Posterior vena cava (tissue), 2 donors: Measurements from ENCODE around the gene PCCA. TPM values are rescaled to one million over a fixed set of nuclear protein-coding genes. Genes with fewer than 3 reads are reported as not detected.
"Not testable (repeated sequence)": the region's sequence is repeated elsewhere in the genome, so short reads cannot be mapped to it uniquely, and the experiment has no call there.

Experiments
- DNase-seq: peaks from one replicate; pipeline ENCODE4 v3.0.0-alpha.2; 2020; ENCODE audit warnings: low spot score
- intact Hi-C, 2 donors: fragments of 100-400 bp; cut with DNase I; formaldehyde crosslinking; loops; one replicate each; pipeline versions ENCODE4 v1.14.1 to v1.14.2; 2022 to 2023
- total RNA-seq, 2 donors: library from RNA; stranded (reverse); fragmentation: NEBNext Ultra II Directional; extraction: Animal tissue kit (Norgen Biotek cat#: 25700); gene quantifications; one replicate each; pipeline ENCODE4 v1.2.1, GENCODE V29; 2021
- donor health status: DM: yes; HTN: yes; CAD: no.
- donor health status: DM: yes; HTN: yes; CAD: no.

Gene PCCA
- total RNA-seq, 2 donors from 2014 or later = 32.0 to 34.5 TPM

DNA sequence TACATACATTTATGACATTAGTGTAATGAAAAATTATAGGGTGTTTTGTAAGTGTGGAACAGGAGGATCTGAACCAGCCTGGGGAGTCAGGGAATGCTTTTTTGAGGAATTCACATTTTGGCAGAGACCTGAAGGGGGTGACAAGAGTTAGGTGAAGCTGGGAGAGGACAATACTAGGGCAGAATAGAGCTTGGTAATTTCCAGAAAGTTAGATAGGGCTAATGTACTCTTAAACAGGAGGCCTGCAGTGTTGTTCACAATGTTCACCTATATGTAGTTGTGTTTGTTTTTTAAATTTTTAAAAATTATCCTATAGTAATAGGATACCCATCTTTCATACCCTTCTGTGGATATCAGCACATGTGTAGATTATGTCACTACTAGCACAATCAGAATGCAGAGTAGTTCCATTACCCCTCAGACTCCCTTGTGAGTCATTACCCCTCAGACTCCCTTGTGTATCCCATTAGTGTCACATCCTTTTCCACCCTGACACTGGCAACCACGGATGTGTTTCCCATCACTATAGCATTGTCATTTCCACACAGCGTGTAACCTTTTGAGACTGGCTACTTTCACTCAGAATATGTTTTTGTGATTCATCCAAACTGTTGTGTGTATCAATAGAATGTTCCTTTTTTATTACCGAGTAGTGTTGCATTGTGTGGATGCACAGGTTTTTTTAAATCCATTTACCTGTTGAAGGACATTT lies 43.1 kb downstream of the PCCA start:
- intact Hi-C loops = no loop called here
- DNase-seq = no peak

DNA sequence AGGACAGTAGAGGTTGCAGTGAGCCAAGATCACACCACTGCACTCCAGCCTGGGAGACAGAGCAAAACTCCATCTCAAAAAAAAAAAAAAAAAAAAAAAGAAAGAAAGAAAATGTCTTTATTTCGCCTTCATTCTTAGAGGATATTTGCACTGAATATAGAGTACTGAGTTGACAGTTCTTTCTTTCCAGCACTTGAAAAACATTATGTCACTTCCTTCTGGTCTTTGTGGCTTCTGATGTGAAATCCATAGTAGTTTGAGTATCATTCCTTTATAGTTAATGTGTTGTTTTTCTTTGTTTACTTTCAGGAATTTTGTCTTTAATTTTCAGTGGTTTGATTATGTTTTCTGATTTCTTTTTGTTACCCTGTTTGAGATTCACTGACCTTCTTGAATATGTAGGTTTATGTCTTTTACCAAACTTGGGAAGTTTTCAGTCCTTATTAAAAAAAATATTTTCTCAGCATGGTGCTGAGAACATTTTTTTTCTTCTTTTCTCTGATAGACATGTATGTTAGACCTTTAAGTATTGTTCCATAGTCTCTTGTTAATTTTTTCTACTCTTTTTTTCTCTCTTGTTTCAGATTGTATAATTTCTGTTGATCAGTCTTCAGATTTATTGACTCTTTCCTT lies 50.1 kb downstream of the PCCA start:
- intact Hi-C loops = no loop called here
- no peak for DNase-seq

- intact Hi-C loops = no loop called here
- no peak for DNase-seq
Observed at GRCh38 chr13:100139817-100140216, 50.9 kb downstream of the PCCA start.

DNA sequence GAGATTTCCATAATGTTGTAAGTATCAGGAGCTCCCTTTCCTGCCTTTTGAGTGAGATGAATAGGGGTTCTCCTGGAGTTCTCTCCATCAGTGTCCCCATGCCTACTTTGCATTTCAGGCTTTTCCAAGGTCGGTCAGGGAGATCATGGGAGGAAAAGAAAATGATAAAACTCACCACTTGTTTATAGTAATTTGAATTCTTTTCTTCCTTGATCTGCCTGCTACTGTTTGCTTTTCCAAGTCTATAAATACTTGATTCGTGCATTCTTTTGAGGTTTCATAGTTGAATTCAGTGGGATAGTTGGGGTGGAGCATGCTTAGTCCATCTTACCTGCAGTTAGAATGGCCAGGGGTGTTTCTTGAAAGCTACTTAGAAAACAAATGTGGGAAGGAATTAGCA lies 51.5 kb downstream of the PCCA start:
- intact Hi-C loops = no loop called here
- no peak for DNase-seq

DNA sequence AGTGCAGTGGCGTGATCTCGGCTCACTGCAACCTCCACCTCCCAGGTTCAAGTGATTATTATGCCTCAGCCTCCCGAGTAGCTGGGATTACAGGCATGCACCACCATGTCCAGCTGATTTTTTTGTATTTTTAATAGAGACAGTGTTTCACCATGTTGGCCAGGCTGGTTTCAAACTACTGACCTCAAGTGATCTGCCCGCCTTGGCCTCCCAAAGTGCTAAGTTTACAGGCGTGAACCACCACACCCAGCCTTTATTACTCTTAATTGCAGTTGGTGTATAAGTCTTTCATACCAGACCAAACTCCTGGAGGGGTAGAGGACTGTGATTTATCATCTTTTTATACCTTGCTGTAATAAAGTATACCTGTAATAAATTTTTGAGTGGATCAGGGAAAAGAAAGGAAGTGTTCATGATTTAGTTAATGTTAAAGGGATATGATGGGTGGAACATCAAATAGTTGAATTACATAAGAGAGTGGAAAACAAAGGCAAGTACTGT lies 52.6 kb downstream of the PCCA start:
- intact Hi-C loops, DNase-seq: not testable (repeated sequence)

- DNase-seq = no peak
- intact Hi-C loops = no loop called here
Observed at GRCh38 chr13:100146534-100146933, 57.6 kb downstream of the PCCA start.

DNA sequence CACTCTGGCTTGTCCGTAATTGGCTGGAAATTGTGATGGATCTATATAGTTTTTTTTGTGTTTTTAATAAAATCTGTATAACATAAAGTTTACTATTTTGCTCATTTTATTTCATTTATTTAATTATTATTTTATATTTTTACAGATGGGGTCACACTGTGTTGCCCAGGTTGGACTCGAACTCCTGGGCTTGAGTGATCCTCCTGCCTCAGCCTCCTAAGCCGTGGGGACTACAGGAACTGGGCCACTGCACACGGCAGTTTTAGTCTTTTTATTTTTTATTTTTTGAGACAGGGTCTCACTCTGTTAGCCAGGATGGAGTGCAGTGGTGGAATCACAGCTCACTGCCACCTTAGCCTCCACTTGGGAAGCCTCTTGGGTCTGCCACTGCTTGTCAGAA lies 58.9 kb downstream of the PCCA start:
- no peak for DNase-seq
- intact Hi-C loops = no loop called here

GRCh38 chr13:100148422-100148821 lies 59.5 kb downstream of the PCCA start:
- intact Hi-C loops = no loop called here

DNA sequence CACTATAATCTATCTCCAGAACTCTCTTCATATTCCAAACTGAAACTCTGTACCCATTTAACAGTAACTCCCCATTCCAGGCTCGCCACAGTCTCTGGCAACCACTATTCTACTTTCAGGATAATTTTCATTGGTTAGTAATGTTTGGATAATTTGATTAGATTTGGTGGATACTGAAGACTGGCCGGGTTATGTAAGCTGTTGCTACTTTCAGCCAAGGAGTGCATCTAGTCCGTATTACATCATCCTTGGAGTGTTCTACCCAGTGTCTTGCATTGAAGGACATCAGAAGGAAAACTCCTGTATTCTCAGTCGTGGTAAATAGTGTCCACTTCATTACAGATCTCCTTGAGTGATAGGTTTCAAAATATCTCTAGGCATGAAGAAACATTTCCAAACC lies 60.5 kb downstream of the PCCA start:
- intact Hi-C loops = no loop called here
- DNase-seq = no peak

More at GRCh38 chr13:100148422-100148821, 59.5 kb downstream of the PCCA start:
- DNase-seq = no peak

DNA sequence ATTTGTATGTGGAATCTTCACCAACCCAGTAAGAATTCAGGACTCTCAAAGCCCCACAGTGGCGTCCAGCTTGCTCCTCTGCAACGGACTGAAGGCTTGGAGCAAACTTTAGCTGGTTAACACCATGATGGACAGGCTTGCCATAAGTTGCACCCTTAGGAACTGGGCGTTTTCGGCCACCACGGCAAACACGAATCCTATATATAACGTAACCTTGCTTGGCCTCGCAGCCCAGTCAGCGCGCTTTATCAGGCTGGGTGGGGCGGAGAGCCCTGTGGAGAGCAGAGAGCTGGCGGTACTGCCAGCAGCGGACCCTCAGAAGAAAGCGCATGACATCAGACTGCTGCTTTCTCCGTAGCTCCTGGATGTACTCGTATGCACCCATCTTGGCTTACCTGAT lies 61.8 kb downstream of the PCCA start:
- intact Hi-C loops, DNase-seq: not testable (repeated sequence)

DNA sequence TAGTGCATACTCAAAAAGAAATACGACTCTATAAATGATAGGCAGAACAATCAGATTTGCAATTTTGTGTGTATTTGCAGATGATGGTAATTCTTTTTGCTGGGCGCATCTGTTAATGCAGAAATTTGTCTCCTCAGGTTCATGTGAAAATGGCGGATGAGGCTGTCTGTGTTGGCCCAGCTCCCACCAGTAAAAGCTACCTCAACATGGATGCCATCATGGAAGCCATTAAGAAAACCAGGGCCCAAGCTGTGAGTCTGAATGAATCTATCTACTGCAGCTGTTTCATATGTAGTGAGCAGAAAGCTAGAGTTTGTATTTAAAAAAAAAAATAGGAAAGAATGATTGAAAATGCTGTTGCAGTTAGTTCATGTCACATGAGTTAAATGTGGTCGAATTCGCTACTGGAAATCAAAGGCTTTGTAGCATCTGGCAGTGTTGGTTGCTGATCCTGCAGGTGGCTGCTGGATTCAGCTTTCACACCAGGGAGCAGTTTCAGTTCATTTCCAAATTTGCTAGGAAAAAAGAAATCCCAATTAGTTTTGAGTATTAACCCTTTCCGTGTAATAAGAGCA lies 66.0 kb downstream of the PCCA start:
- intact Hi-C loops = no loop called here
- no peak for DNase-seq

GRCh38 chr13:100156788-100157187 lies 67.9 kb downstream of the PCCA start:
- intact Hi-C loops = no loop called here

GRCh38 chr13:100158569-100158968 lies 69.7 kb downstream of the PCCA start:
- DNase-seq = no peak
- intact Hi-C loops = no loop called here

More at GRCh38 chr13:100156788-100157187, 67.9 kb downstream of the PCCA start:
- DNase-seq = no peak

GRCh38 chr13:100159584-100159983 lies 70.7 kb downstream of the PCCA start:
- intact Hi-C loops = no loop called here

GRCh38 chr13:100160450-100160849 lies 71.6 kb downstream of the PCCA start:
- intact Hi-C loops = no loop called here
- DNase-seq = no peak

More at GRCh38 chr13:100159584-100159983, 70.7 kb downstream of the PCCA start:
- no peak for DNase-seq

DNA sequence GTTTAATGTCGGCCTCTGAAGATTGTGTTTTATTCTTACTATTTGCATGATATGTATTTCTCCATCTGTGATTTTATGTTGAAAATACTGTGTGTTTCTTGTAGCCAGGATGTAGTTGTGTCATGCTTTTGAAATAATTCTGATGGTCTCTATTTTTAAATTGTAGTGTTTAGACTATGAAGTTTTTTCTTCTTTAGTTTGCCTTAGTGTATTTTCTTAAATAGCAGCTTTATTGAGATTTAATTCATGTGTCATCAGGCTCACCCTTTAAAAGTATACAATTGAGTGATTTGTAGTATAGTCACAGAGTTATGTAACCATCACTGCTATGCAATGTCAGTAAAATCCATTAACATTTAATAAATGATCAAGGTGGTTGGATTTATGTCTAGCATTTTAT lies 74.5 kb downstream of the PCCA start:
- intact Hi-C loops = no loop called here
- no peak for DNase-seq

DNA sequence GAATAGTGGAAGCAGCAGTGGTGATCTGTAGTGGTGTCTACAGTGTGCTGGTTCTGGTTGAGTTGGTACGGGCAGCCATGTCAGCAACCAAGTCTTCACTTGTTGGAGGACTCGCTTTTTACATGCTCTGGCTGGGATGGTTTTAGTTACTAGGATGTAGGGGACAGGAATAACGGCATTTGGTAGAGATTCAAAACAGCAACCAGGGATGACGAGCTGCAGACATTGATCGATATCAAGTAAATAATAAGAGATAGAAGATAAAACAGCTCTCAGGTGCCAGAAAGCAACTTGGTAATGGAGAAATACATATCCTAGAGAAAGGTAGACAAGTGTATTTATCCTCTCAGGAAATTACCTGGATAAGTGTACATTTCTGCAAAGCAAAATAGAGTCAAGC lies 84.3 kb downstream of the PCCA start:
- intact Hi-C loops = no loop called here

DNA sequence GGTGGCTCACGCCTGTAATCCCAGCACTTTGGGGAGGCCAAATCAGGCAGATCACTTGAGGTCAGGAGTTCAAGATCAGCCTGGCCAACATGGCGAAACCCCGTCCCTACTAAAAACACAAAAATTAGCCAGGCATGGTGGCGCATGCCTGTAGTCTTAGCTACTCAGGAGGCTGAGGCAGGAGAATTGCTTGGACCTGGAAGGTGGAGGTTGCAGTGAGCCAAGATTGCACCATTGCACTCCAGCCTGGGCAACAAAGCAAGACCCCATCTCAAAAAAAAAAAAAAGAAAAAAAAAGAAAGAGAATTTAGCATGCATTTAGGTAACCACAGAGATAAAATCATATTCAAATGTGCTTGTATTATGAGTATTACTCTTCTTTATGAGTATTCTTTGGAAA lies 85.6 kb downstream of the PCCA start:
- intact Hi-C loops, DNase-seq: not testable (repeated sequence)

More for the DNA sequence above, 84.3 kb downstream of the PCCA start:
- no peak for DNase-seq

- no peak for DNase-seq
- intact Hi-C loops = loop anchor here in 1 of 2 donors (1.0 kb wide), 1 partner anchor 33 kb away; no protein-coding TSS in a partner anchor
Observed at GRCh38 chr13:100175078-100175802, 86.3 kb downstream of the PCCA start.

DNA sequence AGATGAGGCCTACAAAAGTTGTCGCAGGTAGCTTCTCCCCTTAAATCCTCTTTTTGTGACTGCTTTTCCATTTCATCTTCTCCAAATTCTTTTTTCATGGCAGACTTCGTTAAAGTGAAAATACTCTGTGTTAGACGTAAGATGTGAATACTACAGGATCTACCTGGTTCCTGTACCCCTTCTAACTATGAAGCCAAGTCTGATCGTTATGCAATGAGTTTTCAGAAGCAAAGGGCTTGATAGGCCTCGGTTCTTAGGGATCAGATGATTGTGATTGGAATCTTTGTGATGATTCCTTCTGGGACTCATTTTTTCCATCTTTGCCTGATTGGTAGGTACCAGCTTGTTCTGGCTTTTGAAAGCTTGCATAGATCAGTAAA lies 86.9 kb downstream of the PCCA start:
- no peak for DNase-seq
- intact Hi-C loops = loop anchor here in 1 of 2 donors (1.0 kb wide), 1 partner anchor 33 kb away; no protein-coding TSS in a partner anchor
